ENCODE data around the gene EPHA6.

Gene EPHA6

DNA sequence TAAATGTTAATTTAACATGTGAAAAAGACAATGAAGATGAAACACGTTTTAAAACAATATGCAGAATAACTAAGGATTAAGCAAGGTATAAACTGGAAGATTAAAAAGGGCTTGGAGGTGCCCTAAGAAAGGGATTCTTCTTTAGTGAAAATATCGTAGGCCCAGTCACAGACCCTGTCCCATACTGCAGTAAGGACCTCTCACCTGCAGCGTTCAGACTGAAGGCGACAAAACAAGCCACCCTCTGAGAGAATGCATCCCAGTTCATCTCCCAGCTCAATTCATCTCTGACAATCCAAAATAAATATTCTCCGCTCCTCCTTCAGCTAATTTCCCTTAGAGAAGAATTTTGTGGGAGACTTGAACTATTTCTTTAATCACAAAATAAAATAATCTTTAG is 847.9 kb downstream of the EPHA6 start:
- DNase-seq = no peak

DNA sequence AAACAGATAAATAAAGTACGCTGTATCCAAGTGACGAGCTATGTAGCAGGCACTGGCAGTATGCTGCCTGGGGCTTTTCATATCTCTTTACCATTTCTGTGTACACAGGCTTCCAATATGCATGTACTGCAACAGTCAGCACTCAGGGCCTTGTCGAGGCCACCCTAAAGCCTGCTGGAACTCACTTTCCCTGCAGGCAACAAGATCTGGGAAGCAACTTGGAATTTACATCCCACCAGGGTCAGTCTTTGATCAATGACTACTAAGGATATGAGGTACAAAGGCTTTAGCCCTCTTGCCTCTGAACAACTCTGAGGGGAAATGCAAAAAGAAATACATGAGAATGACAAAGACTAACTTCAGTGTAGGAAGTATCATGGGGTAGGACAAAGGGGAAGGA is 848.4 kb downstream of the EPHA6 start:
- DNase-seq = no peak

GRCh38 chr3:97665896-97666295 is 851.5 kb downstream of the EPHA6 start:
- DNase-seq = no peak

DNA sequence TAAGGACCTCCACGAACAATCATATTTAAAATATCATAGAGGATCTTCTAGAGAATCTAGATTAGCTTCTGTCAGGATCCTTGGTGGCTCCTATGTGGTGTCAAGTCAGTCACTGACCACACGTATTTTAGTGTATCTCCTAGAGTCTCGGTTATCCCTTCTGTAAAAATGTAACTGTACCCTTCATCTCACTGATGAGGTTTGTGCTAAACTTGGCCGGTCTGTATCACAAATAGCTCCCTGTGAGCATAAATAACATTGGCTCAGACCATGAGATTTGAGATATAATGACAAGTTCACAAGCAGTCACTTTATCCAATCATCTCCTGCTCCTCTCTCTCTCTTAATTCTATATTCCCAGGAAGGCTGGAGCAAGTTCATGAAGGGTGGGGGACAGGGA is 856.6 kb downstream of the EPHA6 start:
- no peak for DNase-seq

DNA sequence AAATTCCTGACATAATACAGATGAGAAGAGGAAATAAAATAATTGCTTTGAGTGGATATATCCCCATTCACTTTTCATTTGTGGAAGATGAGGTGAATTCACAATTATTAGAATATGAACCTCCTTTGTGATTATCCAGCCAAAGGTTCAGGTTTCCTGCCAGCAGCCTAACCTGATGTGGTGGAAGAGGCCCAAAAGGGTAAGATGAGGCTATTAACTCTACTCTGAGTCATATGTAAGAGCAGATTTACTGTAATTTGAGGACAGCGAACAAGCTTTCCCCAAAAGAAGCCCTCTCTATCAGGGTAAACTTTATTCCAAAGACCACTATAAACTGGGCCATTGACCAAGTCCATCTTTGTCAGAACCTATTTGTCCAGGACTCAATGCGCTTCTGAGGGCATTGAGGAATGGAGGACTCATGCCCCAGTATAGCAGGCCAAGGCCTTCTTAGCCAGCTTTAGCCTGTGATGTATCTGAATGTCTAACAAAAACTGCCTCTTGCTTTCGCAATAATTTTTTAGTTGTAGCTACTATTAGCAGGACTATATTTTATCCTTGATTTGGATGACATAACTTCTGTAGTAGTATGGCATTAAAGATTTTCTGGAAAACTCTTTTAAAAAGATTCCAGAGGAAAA is 859.1 kb downstream of the EPHA6 start:
- no peak for DNase-seq

DNA sequence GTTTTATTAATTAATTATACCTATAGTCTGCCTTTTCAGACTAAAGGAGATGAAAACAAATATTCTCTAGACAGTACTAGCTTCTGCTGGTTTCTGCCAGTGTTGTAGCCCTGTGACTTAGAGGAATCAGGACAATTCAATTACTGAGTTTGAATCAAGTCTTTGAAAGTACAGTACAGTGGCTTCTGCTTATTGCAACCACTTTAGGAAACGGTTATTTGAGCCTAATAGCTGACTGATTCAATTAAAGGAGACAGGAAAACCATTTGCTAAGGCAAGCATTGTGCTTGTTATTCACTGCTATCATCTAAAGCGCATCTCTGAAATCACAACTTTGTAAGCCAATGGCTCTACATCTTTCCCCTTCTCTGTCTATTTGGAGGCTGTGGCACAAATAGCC is 860.1 kb downstream of the EPHA6 start:
- no peak for DNase-seq

GRCh38 chr3:97680210-97680609 is 865.8 kb downstream of the EPHA6 start:
- DNase-seq = no peak

- DNase-seq = no peak
These were observed 866.3 kb downstream of the EPHA6 start for GRCh38 chr3:97680696-97681095.

- no peak for DNase-seq
These were observed 870.1 kb downstream of the EPHA6 start for GRCh38 chr3:97684490-97684889.

DNA sequence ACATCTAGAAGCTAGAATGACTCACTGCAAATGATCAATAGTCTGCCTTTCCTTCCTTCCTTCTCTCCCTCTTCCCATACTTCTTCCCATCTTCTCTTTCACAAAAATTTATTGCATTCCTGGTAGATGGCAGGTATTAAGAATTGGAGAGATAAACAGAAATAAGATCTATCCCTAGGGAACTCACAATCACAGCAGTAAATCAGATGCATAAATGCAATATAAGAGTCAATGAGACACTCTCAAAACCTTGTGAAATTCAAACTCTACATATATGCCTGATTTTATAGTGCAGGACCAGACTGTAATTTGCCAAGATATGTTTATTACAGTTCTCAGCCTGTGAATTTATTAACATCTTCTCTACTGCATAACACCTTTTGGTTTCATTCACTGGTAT is 871.9 kb downstream of the EPHA6 start:
- DNase-seq = no peak

DNA sequence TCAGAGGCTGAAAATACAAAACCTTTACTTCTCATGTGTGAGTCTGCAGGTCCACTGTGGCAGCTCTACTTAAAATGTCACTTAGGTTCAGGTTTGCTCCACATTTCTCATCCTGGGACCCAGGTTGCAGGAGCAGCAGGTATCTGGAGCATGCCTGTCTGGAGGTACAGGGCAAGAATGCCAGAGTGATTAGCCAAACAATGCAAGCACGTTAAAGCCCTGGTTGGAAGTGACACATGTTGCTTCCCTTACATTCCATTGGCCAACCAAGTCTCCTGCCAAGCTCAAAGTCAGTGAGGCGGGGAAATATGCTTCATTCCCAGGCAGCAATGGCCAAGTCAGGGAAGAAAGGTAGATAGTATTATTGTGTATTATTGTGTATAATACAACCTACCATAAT is 873.3 kb downstream of the EPHA6 start:
- no peak for DNase-seq

GRCh38 chr3:97689111-97689510 is 874.7 kb downstream of the EPHA6 start:
- DNase-seq = no peak

GRCh38 chr3:97689962-97690361 is 875.6 kb downstream of the EPHA6 start:
- no peak for DNase-seq

- no peak for DNase-seq
These were observed 877.0 kb downstream of the EPHA6 start for GRCh38 chr3:97691354-97691753.

GRCh38 chr3:97692389-97692788 is 878.0 kb downstream of the EPHA6 start:
- DNase-seq = no peak

DNA sequence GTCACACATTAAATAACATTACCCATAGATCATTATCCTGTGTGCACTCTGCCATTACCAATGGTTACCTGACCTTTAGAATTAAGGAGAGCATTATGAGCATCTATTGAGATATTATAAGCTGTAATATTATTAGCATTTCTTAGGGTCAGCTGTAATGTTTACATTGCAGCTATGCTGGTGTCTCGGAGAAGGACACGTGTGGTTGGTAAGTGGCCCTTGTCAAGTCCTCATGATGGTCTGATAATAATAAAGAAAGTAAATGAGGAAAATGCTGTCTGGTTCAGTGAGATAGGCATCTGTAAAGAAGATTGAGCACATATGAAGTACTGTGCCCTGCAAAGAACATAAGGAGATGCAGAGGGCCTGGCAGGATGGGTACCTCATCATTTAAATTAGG is 878.4 kb downstream of the EPHA6 start:
- no peak for DNase-seq

DNA sequence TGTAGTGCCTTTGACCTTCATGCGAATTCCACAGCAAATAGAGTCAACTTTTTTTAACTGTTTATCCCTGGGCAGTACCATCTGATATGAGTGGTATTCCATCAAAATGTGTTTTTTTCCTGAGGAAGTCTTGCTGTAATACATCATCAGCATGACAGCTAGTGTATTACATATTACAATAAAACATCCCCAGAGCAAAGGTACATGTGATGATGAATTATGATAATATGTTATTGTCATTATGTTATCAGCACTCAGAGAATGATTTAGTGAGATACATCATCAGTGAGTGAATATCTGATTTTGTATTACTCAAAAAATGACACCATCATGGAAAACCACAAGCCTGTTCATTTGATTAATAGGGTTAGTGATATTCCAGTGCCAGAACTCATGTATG is 880.5 kb downstream of the EPHA6 start:
- DNase-seq = no peak

DNA sequence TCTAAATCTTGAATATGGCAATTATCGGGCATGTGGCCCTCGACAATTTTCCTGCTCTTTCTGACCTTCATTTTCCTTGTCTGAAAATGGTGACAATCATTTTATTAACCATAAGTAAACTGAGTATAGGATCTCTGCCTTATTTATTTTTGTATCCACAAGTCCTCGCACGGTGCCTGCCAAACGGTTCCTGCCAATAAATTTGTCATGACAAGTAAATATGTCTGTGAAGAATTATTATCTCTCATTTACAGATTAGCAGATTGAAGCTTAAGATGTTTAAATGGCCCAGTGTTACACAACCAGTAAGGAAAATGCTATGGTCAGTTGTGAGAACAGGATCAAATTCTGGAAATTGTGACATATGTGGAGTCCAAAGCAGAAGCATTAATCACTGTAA is 884.3 kb downstream of the EPHA6 start:
- no peak for DNase-seq

DNA sequence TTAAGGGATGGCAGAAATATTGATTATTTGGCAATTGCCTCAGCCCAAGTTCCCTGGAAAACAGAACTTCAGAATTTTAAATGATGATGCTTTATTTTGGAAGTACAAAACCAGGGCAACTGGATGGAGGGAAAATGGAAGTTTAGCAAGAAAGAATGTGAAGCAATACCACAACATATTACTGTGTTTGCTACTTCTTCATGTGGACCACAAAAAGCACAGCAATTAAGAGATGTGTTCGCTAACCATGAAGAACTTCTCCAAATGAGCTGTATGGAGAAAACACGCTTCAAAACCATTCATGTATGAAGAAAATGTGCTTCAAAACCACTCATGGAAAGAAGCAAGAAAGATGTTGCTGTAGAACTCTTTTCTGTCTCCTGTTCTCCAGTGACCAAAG is 885.5 kb downstream of the EPHA6 start:
- no peak for DNase-seq

GRCh38 chr3:97705764-97706163 is 891.4 kb downstream of the EPHA6 start:
- DNase-seq = no peak

- DNase-seq = no peak
These were observed 891.8 kb downstream of the EPHA6 start for GRCh38 chr3:97706226-97706625.

GRCh38 chr3:97711654-97712053 is 897.3 kb downstream of the EPHA6 start:
- no peak for DNase-seq

DNA sequence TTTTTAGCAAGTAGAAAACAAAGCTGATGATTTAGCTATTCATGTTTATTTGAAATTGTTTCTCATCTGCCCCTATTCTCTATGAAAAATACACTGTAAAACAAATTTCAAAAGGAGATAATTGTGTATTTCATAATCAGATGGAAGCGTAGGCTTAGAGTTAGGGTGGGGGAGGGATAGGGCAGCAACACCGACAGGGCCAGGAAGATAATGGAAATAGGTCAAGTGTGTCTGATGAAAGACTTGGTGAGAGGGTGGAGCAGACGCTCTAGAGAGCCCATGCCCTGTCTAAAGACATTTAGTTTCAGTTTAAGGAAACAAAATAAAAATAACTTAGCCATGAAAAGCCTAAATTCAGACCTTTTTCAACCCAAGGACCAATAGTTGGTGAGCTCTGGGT is 898.5 kb downstream of the EPHA6 start:
- no peak for DNase-seq

- DNase-seq = no peak
These were observed 899.2 kb downstream of the EPHA6 start for GRCh38 chr3:97713634-97714033.

GRCh38 chr3:97719156-97719821 is 904.9 kb downstream of the EPHA6 start:
- peak; percentile 11 for DNase-seq
